ENCODE results near the gene PRKG1.

PRKG1 gene

DNA sequence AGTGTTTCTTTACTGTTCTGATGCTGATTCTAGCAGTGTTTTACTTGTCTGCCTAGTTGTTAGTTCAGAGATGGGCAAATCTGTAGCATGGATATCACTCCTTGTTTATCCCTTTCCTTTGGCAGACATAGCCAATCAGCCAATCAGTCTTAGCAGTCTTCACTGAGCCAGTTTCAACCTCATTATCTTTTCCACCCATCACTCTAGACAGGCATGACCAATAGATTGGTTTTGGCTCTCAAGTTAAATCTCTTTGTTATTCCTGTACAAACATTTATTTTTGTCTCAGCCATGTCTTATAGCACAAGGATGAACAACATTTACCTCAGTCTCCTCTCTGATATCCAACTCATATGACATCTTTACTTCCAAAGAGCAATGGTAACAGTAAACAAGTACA lies 109.5 kb downstream of the PRKG1 start:
- Histone ChIP-seq H3K36me3 (ENCODE audit: insufficient read depth, low read length) (no peaks in the 10 kb centered on the region), H2AFZ (ENCODE audit: low read length) (no peak overlapping the region), H3K27me3 (ENCODE audit: insufficient read depth, low read length, poor library complexity, severe bottlenecking) (no peaks in the 10 kb centered on the region), H4K20me1 (ENCODE audit: insufficient read depth, low read length, poor library complexity, severe bottlenecking) (no peaks in the 10 kb centered on the region), H3K4me1 (ENCODE audit: insufficient read depth, low read length, poor library complexity, severe bottlenecking) (no peaks in the 10 kb centered on the region), H3K9me3 (ENCODE audit: insufficient read depth, low read depth, low read length) (no peaks in the 10 kb centered on the region), H3K9me2 (replicated peaks; ENCODE audit: low read depth, low read length) (0 out of 2 replicates have a peak, but pooled peaks cover 3% of the 10 kb centered on the region), H3F3A (ENCODE audit: low read depth) (no peaks in the 10 kb centered on the region), H3K4me3 (ENCODE audit: low read length, poor library complexity, severe bottlenecking) (no peak overlapping the region), H3K9ac (ENCODE audit: low read depth, low read length, poor library complexity, severe bottlenecking) (no peak overlapping the region), H3K4me2 (ENCODE audit: low read depth, low read length, poor library complexity, severe bottlenecking) (no peak overlapping the region), H3K79me2 (ENCODE audit: insufficient read depth, low read length) (no peaks in the 10 kb centered on the region)
- TF ChIP-seq, protein P1, sequence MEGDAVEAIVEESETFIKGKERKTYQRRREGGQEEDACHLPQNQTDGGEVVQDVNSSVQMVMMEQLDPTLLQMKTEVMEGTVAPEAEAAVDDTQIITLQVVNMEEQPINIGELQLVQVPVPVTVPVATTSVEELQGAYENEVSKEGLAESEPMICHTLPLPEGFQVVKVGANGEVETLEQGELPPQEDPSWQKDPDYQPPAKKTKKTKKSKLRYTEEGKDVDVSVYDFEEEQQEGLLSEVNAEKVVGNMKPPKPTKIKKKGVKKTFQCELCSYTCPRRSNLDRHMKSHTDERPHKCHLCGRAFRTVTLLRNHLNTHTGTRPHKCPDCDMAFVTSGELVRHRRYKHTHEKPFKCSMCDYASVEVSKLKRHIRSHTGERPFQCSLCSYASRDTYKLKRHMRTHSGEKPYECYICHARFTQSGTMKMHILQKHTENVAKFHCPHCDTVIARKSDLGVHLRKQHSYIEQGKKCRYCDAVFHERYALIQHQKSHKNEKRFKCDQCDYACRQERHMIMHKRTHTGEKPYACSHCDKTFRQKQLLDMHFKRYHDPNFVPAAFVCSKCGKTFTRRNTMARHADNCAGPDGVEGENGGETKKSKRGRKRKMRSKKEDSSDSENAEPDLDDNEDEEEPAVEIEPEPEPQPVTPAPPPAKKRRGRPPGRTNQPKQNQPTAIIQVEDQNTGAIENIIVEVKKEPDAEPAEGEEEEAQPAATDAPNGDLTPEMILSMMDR (conservative IDR thresholded peaks at IDR 0.05; ENCODE audit: low read length) = no peak
- no peak for TF ChIP-seq EZH2phosphoT487 (IDR thresholded peaks at IDR 0.05; ENCODE audit: borderline replicate concordance)

DNA sequence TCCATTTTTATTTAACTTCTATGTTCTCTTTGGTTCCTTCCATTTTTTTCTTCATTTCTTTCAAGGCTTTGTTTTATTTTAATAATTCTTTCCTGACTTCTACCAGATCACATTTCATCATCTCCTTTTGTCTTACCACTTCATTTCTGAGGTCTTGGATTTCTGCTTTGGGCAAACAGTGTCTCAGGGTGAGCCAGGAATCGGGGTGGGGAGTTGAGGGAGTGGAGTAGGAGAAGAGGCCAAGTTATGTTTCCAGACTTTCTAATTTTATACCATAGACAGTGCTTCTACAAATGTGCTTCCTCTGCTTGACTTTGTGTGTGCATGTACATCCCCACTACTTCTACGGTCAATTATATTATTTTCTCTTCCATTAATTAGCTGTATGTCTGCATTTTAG lies 112.1 kb downstream of the PRKG1 start:
- Histone ChIP-seq H3K4me2 (ENCODE audit: low read depth, low read length, poor library complexity, severe bottlenecking) (no peak overlapping the region), H3K36me3 (ENCODE audit: insufficient read depth, low read length) (no peaks in the 10 kb centered on the region), H3K27me3 (ENCODE audit: insufficient read depth, low read length, poor library complexity, severe bottlenecking) (no peaks in the 10 kb centered on the region), H3K4me1 (ENCODE audit: insufficient read depth, low read length, poor library complexity, severe bottlenecking) (no peaks in the 10 kb centered on the region), H3K9me2 (replicated peaks; ENCODE audit: low read depth, low read length) (no peaks in the 10 kb centered on the region), H2AFZ (ENCODE audit: low read length) (no peak overlapping the region), H3K9ac (ENCODE audit: low read depth, low read length, poor library complexity, severe bottlenecking) (no peak overlapping the region), H3K79me2 (ENCODE audit: insufficient read depth, low read length) (no peaks in the 10 kb centered on the region), H4K20me1 (ENCODE audit: insufficient read depth, low read length, poor library complexity, severe bottlenecking) (no peaks in the 10 kb centered on the region), H3K9me3 (ENCODE audit: insufficient read depth, low read depth, low read length) (no peaks in the 10 kb centered on the region), H3F3A (ENCODE audit: low read depth) (no peaks in the 10 kb centered on the region), H3K4me3 (ENCODE audit: low read length, poor library complexity, severe bottlenecking) (no peak overlapping the region)
- TF ChIP-seq, protein P1 (conservative IDR thresholded peaks at IDR 0.05; ENCODE audit: low read length) = no peak
- no peak for TF ChIP-seq EZH2phosphoT487 (IDR thresholded peaks at IDR 0.05; ENCODE audit: borderline replicate concordance)

DNA sequence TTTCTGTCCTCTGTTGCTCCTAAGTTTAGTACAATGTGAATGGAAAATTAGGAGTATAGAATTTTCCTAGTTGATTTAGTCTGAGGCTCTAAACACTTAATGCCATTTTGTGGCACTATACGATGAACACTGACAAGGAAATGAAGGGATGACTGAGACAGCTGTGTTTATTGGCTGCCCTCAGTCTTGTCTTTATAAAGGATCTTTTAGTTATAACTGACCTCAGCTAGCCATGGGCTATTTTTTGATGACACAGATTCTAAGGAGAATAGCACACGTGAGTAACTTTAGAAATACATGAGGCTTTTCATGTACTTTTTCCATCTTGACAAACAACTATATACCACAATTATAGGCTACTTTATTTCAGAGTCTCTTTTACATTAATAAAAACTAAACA lies 113.7 kb downstream of the PRKG1 start:
- H3K9me2 ChIP-seq (replicated peaks; ENCODE audit: low read depth, low read length) = no peaks in the 10 kb centered on the region
- no peak overlapping the region for H3K9ac ChIP-seq (ENCODE audit: low read depth, low read length, poor library complexity, severe bottlenecking)
- no peaks in the 10 kb centered on the region for H4K20me1 ChIP-seq (ENCODE audit: insufficient read depth, low read length, poor library complexity, severe bottlenecking)
- no peaks in the 10 kb centered on the region for H3K79me2 ChIP-seq (ENCODE audit: insufficient read depth, low read length)
- no peak overlapping the region for H3K4me3 ChIP-seq (ENCODE audit: low read length, poor library complexity, severe bottlenecking)
- no peak overlapping the region for H3K4me2 ChIP-seq (ENCODE audit: low read depth, low read length, poor library complexity, severe bottlenecking)
- H3F3A ChIP-seq (ENCODE audit: low read depth) = no peaks in the 10 kb centered on the region
- no peaks in the 10 kb centered on the region for H3K27me3 ChIP-seq (ENCODE audit: insufficient read depth, low read length, poor library complexity, severe bottlenecking)
- H3K36me3 ChIP-seq (ENCODE audit: insufficient read depth, low read length) = no peaks in the 10 kb centered on the region
- no peaks in the 10 kb centered on the region for H3K4me1 ChIP-seq (ENCODE audit: insufficient read depth, low read length, poor library complexity, severe bottlenecking)
- TF ChIP-seq EZH2phosphoT487 (IDR thresholded peaks at IDR 0.05; ENCODE audit: borderline replicate concordance) = no peak
- TF ChIP-seq, protein P1 (conservative IDR thresholded peaks at IDR 0.05; ENCODE audit: low read length) = no peak
- no peaks in the 10 kb centered on the region for H3K9me3 ChIP-seq (ENCODE audit: insufficient read depth, low read depth, low read length)
- H2AFZ ChIP-seq (ENCODE audit: low read length) = no peak overlapping the region

All from Loucy (cell line).